PC-9 (cell line): ENCODE data around the gene HEATR5A. TPM values are rescaled to one million over a fixed set of nuclear protein-coding genes. Genes with fewer than 3 reads are reported as not detected.

ENCODE experiments used
- BruUV-seq: library from RNA; stranded (reverse); fragments of 400-500 nt; replicated peaks from 2 replicates; lab custom pipeline; 2021; lab: Mats Ljungman, UMichigan
- CTCF ChIA-PET: fragments of 300-600 bp; sonication (Branson Sonifier 250); formaldehyde crosslinking; loops from one replicate; lab custom pipeline; 2022; ENCODE audit warnings: antibody characterized with exemption; lab: Charles Lee
- POLR2A ChIA-PET: fragments of 300-600 bp; sonication (Branson Sonifier 250); formaldehyde crosslinking; loops from one replicate; lab custom pipeline; 2022; ENCODE audit warnings: antibody characterized with exemption; ENCODE audit not compliant: unreplicated experiment; lab: Charles Lee
- DNase-seq, 2 experiments: peaks; one replicate each; pipeline versions ENCODE4 v3.0.0 to v3.0.0-alpha.2; 2015 to 2022; ENCODE audit warnings: mixed read lengths in 1 of 2
- H2AFZ ChIP-seq: fragments of 200-600 bp; sonication (generic); 2 replicates; pipeline ENCODE4 v1.8.1; 2017; ENCODE audit warnings: antibody characterized with exemption
- H3F3A ChIP-seq: fragments of 200-600 bp; sonication (generic); 2 replicates; pipeline ENCODE4 v1.8.1; 2017; ENCODE audit warnings: antibody characterized with exemption, mild to moderate bottlenecking, low read depth; ENCODE audit not compliant: insufficient read depth
- H3K27ac ChIP-seq: fragments of 200-600 bp; sonication (generic); 2 replicates; pipeline ENCODE4 v1.6.1; 2016; ENCODE audit warnings: mixed run types
- H3K27me3 ChIP-seq: fragments of 200-600 bp; sonication (generic); 2 replicates; pipeline ENCODE4 v1.6.1; 2016; ENCODE audit warnings: low read depth, mixed run types; ENCODE audit not compliant: insufficient read depth
- H3K36me3 ChIP-seq: fragments of 200-600 bp; sonication (generic); 2 replicates; pipeline ENCODE4 v1.6.1; 2016; ENCODE audit warnings: low read depth, mixed run types
- H3K4me1 ChIP-seq: fragments of 200-600 bp; sonication (generic); replicated peaks from 2 replicates; pipeline ENCODE4 v1.6.1; 2016; ENCODE audit warnings: mixed run types; ENCODE audit not compliant: insufficient read depth
- H3K4me2 ChIP-seq: fragments of 200-600 bp; sonication (generic); 2 replicates; pipeline ENCODE4 v1.6.1; 2017; ENCODE audit warnings: mixed run types
- H3K4me3 ChIP-seq: fragments of 200-600 bp; sonication (generic); 2 replicates; pipeline ENCODE4 v1.6.1; 2016; ENCODE audit warnings: mixed run types
- H3K79me2 ChIP-seq: fragments of 200-600 bp; sonication (generic); 2 replicates; pipeline ENCODE4 v1.6.1; 2017; ENCODE audit warnings: low read depth, mixed run types
- H3K9me2 ChIP-seq: fragments of 200-600 bp; sonication (generic); 2 replicates; pipeline ENCODE4 v1.8.1; 2017; ENCODE audit warnings: mild to moderate bottlenecking; ENCODE audit not compliant: insufficient read depth
- H3K9me3 ChIP-seq: fragments of 200-600 bp; sonication (generic); 2 replicates; pipeline ENCODE4 v1.8.1; 2016; ENCODE audit warnings: low read depth; ENCODE audit not compliant: insufficient read depth
- H4K20me1 ChIP-seq: fragments of 200-600 bp; sonication (generic); 2 replicates; pipeline ENCODE4 v1.8.1; 2017; ENCODE audit not compliant: insufficient read depth
- EZH2 ChIP-seq: fragments of 200-600 bp; sonication (generic); IDR thresholded peaks from 2 replicates; pipeline ENCODE4 v1.8.0; 2017; ENCODE audit warnings: antibody characterized with exemption, low read depth
- intact Hi-C: fragments of 100-400 bp; cut with micrococcal nuclease; formaldehyde crosslinking; loops from one replicate; pipeline ENCODE4 v1.10.0; 2022; ENCODE audit not compliant: unreplicated experiment
- total RNA-seq: library from RNA; stranded (reverse); gene quantifications from 2 replicates; pipeline ENCODE4 v1.2.3, GENCODE V29; 2021
- TF ChIP-seq, protein P1 (sequence below): fragments of 200-600 bp; sonication (generic); conservative IDR thresholded peaks from 2 replicates; pipeline ENCODE4 v1.6.1; 2017; ENCODE audit warnings: mixed run types, antibody characterized with exemption, mild to moderate bottlenecking, moderate library complexity

HEATR5A gene
- total RNA-seq, 1 experiment from 2014 or later = 25.7 TPM

DNA sequence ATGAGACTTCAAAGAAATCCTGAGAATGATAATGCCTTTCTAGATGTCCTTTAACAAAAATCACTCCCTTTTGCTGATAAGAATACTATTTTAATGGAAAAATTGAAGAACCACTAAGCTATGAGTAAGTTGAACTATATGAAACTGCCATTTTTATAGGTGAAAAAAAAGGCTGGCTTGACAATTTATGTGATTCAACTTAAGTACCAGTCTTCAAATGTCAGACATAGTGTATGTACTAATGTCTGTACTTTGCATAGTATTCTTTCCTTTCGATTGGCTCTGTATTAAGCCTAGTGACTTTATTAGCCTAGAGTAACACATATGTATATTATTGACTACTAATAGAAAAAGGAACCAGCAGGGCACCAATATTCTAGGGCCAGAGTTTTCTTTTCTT is 11.9 kb downstream of the HEATR5A start:
- H3K4me1 ChIP-seq = no peaks in the 10 kb centered on the region
- ChIA-PET CTCF (no interaction called here), POLR2A (no interaction called here)
- no peak overlapping the region for H3K4me3 ChIP-seq
- no peak overlapping the region for H3K27ac ChIP-seq
- no peak for TF ChIP-seq EZH2
- TF ChIP-seq, protein P1, sequence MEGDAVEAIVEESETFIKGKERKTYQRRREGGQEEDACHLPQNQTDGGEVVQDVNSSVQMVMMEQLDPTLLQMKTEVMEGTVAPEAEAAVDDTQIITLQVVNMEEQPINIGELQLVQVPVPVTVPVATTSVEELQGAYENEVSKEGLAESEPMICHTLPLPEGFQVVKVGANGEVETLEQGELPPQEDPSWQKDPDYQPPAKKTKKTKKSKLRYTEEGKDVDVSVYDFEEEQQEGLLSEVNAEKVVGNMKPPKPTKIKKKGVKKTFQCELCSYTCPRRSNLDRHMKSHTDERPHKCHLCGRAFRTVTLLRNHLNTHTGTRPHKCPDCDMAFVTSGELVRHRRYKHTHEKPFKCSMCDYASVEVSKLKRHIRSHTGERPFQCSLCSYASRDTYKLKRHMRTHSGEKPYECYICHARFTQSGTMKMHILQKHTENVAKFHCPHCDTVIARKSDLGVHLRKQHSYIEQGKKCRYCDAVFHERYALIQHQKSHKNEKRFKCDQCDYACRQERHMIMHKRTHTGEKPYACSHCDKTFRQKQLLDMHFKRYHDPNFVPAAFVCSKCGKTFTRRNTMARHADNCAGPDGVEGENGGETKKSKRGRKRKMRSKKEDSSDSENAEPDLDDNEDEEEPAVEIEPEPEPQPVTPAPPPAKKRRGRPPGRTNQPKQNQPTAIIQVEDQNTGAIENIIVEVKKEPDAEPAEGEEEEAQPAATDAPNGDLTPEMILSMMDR = no peak
- H3F3A ChIP-seq = no peaks in the 10 kb centered on the region
- no peaks in the 10 kb centered on the region for H3K27me3 ChIP-seq
- no peak for DNase-seq
- no peaks in the 10 kb centered on the region for H3K9me3 ChIP-seq
- H2AFZ ChIP-seq = no peak overlapping the region
- H3K9me2 ChIP-seq = no peaks in the 10 kb centered on the region
- intact Hi-C loops = no loop called here
- H3K36me3 ChIP-seq = no peaks in the 10 kb centered on the region
- no TSS peak for BruUV-seq
- H4K20me1 ChIP-seq = no peaks in the 10 kb centered on the region
- 0 out of 2 replicates have a peak, but pooled peaks cover 11% of the 10 kb centered on the region for H3K79me2 ChIP-seq
- H3K4me2 ChIP-seq = no peak overlapping the region

DNA sequence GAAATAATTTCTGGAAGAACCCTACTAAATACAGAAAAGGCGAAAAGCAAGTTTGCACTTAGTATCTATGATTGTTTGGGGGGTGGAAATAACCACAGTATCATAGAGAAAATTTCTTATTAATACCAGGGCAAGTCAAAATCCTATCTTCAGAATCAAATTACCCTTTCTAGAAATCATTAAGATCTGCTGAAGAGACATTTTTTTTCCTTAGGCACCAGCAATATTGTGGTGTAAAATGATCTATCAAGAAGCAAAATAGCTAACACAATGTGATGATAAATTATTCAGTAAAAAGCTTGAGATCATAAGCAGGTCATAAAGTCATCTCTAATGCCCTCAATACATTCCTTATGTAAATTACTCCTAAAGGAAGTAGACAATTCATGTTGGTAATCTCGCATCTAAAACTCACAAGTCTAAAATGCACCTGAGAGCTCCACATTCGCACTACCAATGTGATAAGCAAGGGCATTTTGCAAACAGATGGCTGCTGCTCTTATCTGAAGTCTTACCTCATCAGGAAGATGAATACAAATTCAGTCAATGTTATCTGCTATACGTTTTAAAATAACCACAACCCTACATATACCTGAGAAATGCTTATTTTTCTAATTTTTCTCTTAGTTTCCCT is 14.6 kb downstream of the HEATR5A start:
- no peak overlapping the region for H3K27ac ChIP-seq
- no peaks in the 10 kb centered on the region for H3K36me3 ChIP-seq
- H3K9me2 ChIP-seq = no peaks in the 10 kb centered on the region
- no peaks in the 10 kb centered on the region for H3K27me3 ChIP-seq
- 0 out of 2 replicates have a peak, but pooled peaks cover 7% of the 10 kb centered on the region for H3K79me2 ChIP-seq
- BruUV-seq = no TSS peak
- DNase-seq = no peak
- H3K4me1 ChIP-seq = no peaks in the 10 kb centered on the region
- POLR2A ChIA-PET = interaction anchor here (0.7 kb wide), 1 partner anchor 33 kb away, joined by 4 read pairs; no protein-coding TSS in a partner anchor
- CTCF ChIA-PET = interaction anchor here (0.6 kb wide), 1 partner anchor 31 kb away, joined by 4 read pairs; no protein-coding TSS in a partner anchor
- no peaks in the 10 kb centered on the region for H4K20me1 ChIP-seq
- H3F3A ChIP-seq = no peaks in the 10 kb centered on the region
- no peak overlapping the region for H2AFZ ChIP-seq
- no peaks in the 10 kb centered on the region for H3K9me3 ChIP-seq
- H3K4me2 ChIP-seq = no peak overlapping the region
- H3K4me3 ChIP-seq = no peak overlapping the region
- intact Hi-C loops = no loop called here
- TF ChIP-seq EZH2 = no peak
- TF ChIP-seq, protein P1 = no peak

DNA sequence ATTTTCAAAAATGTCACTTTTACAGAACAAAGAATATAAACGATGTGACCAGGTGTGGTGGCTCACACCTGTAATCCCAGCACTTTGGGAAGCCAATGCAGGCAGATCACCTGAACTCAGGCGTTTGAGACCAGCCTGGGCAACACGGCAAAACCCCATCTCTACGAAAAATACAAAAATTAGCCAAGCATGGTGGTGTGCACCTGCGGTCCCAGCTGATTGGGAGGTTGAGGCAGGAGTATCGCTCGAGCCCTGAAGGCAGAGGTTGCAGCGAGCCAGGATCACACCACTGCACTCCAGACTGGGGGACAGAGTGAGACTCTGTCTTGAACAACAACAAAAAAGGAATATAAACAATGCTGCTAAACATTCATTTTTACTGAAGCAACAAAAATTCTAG is 15.2 kb downstream of the HEATR5A start:
- POLR2A ChIA-PET = no interaction called here
- CTCF ChIA-PET = no interaction called here

More for the DNA sequence above, 15.2 kb downstream of the HEATR5A start:
- Histone ChIP-seq H3K79me2 (0 out of 2 replicates have a peak, but pooled peaks cover under 1% of the 10 kb centered on the region), H3K9me3 (no peaks in the 10 kb centered on the region), H3K27ac (no peak overlapping the region), H3K4me2 (no peak overlapping the region), H3K27me3 (no peaks in the 10 kb centered on the region), H3F3A (no peaks in the 10 kb centered on the region), H4K20me1 (no peaks in the 10 kb centered on the region), H3K4me1 (no peaks in the 10 kb centered on the region), H3K4me3 (no peak overlapping the region), H3K9me2 (no peaks in the 10 kb centered on the region), H3K36me3 (no peaks in the 10 kb centered on the region), H2AFZ (no peak overlapping the region)
- intact Hi-C loops = no loop called here
- TF ChIP-seq, protein P1 = no peak
- no peak for TF ChIP-seq EZH2
- BruUV-seq = no TSS peak
- DNase-seq = no peak
